ENCODE data around the gene RSRC1.

- TF ChIP-seq, protein P1, sequence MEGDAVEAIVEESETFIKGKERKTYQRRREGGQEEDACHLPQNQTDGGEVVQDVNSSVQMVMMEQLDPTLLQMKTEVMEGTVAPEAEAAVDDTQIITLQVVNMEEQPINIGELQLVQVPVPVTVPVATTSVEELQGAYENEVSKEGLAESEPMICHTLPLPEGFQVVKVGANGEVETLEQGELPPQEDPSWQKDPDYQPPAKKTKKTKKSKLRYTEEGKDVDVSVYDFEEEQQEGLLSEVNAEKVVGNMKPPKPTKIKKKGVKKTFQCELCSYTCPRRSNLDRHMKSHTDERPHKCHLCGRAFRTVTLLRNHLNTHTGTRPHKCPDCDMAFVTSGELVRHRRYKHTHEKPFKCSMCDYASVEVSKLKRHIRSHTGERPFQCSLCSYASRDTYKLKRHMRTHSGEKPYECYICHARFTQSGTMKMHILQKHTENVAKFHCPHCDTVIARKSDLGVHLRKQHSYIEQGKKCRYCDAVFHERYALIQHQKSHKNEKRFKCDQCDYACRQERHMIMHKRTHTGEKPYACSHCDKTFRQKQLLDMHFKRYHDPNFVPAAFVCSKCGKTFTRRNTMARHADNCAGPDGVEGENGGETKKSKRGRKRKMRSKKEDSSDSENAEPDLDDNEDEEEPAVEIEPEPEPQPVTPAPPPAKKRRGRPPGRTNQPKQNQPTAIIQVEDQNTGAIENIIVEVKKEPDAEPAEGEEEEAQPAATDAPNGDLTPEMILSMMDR (IDR thresholded peaks at IDR 0.05), result no peak
- TF ChIP-seq EZH2 (IDR thresholded peaks at IDR 0.05), result no peak
These were observed 55.3 kb downstream of the RSRC1 start for GRCh38 chr3:158165141-158165655.

All from neural progenitor cell (in vitro differentiated cells).